ENCODE measurements around the gene KIAA1328. TPM values are rescaled to one million over a fixed set of nuclear protein-coding genes. Genes with fewer than 3 reads are reported as not detected.

Gene KIAA1328
- total RNA-seq, 1 donor: 8.7 TPM

DNA sequence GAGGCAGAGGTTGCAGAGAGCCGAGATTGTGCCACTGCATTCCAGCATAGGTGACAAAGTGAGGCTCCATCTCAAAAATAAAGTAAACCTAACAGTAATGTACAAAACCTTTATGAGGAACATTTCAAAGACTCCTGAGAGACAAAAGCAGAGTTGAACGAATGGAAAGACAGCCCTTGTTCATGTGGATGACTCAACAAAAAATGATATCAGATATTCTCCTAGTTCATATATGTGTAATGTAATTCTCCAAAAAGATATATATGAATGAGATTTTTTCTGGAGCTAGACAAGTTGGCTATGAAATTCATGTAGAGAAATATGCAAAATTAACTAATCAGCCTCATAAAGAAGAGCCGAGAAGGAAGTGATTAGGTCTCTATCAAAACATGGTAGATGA, 61.7 kb downstream of the KIAA1328 start:
- Histone ChIP-seq H3K79me2 (ENCODE audit: insufficient read depth, low read length) (no peaks in the 10 kb centered on the region), H3K27ac (ENCODE audit: low read depth, low read length) (no peak overlapping the region), H3K4me1 (ENCODE audit: insufficient read depth, low read length) (peaks cover 10% of the 10 kb centered on the region), H4K20me1 (ENCODE audit: insufficient read depth, low read length) (no peaks in the 10 kb centered on the region), H3K4me2 (ENCODE audit: insufficient read depth, low read length) (no peak overlapping the region), H3K9me3 (ENCODE audit: low read depth, low read length) (no peaks in the 10 kb centered on the region), H3K4me3 (ENCODE audit: insufficient read depth, low read length) (no peak overlapping the region), H2AFZ (ENCODE audit: low read length) (no peak overlapping the region), H3K27me3 (ENCODE audit: insufficient read depth, low read length) (no peaks in the 10 kb centered on the region), H3K36me3 (ENCODE audit: insufficient read depth, low read length) (no peaks in the 10 kb centered on the region)
- TF ChIP-seq, protein P1, sequence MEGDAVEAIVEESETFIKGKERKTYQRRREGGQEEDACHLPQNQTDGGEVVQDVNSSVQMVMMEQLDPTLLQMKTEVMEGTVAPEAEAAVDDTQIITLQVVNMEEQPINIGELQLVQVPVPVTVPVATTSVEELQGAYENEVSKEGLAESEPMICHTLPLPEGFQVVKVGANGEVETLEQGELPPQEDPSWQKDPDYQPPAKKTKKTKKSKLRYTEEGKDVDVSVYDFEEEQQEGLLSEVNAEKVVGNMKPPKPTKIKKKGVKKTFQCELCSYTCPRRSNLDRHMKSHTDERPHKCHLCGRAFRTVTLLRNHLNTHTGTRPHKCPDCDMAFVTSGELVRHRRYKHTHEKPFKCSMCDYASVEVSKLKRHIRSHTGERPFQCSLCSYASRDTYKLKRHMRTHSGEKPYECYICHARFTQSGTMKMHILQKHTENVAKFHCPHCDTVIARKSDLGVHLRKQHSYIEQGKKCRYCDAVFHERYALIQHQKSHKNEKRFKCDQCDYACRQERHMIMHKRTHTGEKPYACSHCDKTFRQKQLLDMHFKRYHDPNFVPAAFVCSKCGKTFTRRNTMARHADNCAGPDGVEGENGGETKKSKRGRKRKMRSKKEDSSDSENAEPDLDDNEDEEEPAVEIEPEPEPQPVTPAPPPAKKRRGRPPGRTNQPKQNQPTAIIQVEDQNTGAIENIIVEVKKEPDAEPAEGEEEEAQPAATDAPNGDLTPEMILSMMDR (IDR thresholded peaks at IDR 0.05; ENCODE audit: extremely low read depth, low read depth, low read length): no peak
- no peak for DNase-seq (ENCODE audit: insufficient read length, low spot score, missing footprints)

DNA sequence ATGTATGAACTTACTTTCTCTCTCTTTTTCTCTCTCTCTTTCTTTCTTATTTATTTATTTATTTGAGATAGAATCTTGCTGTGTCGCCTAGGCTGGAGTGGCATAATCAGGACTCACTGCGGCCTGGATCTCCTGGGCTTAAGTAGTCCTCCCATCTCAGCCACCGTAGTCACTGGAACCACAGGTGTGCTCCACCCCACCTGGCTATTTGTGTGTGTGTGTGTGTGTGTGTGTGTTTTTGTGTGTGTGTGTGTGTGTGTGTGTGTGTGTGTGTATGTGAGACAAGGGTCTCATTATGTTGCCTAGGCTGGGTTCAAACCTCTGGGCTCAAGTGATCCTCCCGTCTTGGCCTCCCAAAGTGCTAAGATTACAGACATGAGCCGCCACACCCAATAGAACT, 64.3 kb downstream of the KIAA1328 start:
- no peaks in the 10 kb centered on the region for H3K9me3 ChIP-seq (ENCODE audit: low read depth, low read length)
- DNase-seq (ENCODE audit: insufficient read length, low spot score, missing footprints): no peak
- peaks cover 10% of the 10 kb centered on the region for H3K4me1 ChIP-seq (ENCODE audit: insufficient read depth, low read length)
- no peaks in the 10 kb centered on the region for H4K20me1 ChIP-seq (ENCODE audit: insufficient read depth, low read length)
- H3K79me2 ChIP-seq (ENCODE audit: insufficient read depth, low read length): no peaks in the 10 kb centered on the region
- H3K27ac ChIP-seq (ENCODE audit: low read depth, low read length): no peak overlapping the region
- TF ChIP-seq, protein P1 (IDR thresholded peaks at IDR 0.05; ENCODE audit: extremely low read depth, low read depth, low read length): no peak
- no peak overlapping the region for H2AFZ ChIP-seq (ENCODE audit: low read length)
- no peak overlapping the region for H3K4me2 ChIP-seq (ENCODE audit: insufficient read depth, low read length)
- no peak overlapping the region for H3K4me3 ChIP-seq (ENCODE audit: insufficient read depth, low read length)
- no peaks in the 10 kb centered on the region for H3K27me3 ChIP-seq (ENCODE audit: insufficient read depth, low read length)
- H3K36me3 ChIP-seq (ENCODE audit: insufficient read depth, low read length): no peaks in the 10 kb centered on the region

DNA sequence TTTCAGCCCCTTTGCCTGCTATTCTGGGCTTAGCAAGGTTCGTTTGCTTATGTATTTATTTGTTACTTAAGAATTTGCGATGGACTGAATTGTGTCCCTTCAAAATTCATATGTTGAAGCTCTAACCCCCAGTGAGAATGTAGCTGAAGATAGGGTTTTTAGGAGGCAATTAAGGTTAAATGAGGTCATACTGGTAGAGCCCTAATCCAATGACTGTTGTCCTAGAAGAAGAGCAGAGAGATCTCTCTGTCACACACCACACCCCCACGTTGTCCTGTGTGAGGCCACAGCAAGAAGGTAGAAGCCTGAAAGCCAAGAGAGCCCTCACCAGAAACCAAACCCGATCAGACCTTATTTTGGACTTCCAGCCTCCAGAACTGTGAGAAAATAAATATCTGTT, 66.7 kb downstream of the KIAA1328 start:
- Histone ChIP-seq H3K36me3 (ENCODE audit: insufficient read depth, low read length) (no peaks in the 10 kb centered on the region), H3K9me3 (ENCODE audit: low read depth, low read length) (no peaks in the 10 kb centered on the region), H3K79me2 (ENCODE audit: insufficient read depth, low read length) (no peaks in the 10 kb centered on the region), H3K4me1 (ENCODE audit: insufficient read depth, low read length) (no peaks in the 10 kb centered on the region), H3K27ac (ENCODE audit: low read depth, low read length) (no peak overlapping the region), H3K27me3 (ENCODE audit: insufficient read depth, low read length) (no peaks in the 10 kb centered on the region), H3K4me2 (ENCODE audit: insufficient read depth, low read length) (no peak overlapping the region), H4K20me1 (ENCODE audit: insufficient read depth, low read length) (no peaks in the 10 kb centered on the region), H3K4me3 (ENCODE audit: insufficient read depth, low read length) (no peak overlapping the region), H2AFZ (ENCODE audit: low read length) (no peak overlapping the region)
- TF ChIP-seq, protein P1 (IDR thresholded peaks at IDR 0.05; ENCODE audit: extremely low read depth, low read depth, low read length): no peak
- no peak for DNase-seq (ENCODE audit: insufficient read length, low spot score, missing footprints)

DNA sequence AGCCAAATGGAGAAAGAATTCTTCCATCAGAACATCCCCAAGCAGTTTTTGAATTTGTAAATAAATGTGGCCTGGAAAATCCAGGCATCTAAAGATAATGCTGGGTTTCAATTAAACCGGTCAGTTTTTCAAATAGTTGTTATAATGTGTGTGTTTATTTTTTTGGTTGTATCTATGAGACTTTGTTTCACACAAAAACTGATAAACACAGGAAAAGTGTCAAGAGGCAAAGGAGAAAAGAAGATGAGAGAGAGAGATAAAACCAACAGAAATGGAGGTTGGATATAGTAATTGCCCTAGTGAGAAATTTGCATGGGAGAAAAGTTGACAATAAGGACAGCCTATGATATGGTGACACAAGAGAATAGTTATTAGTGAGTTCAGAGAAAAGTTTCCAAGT, 68.3 kb downstream of the KIAA1328 start:
- no peaks in the 10 kb centered on the region for H3K27me3 ChIP-seq (ENCODE audit: insufficient read depth, low read length)
- TF ChIP-seq, protein P1 (IDR thresholded peaks at IDR 0.05; ENCODE audit: extremely low read depth, low read depth, low read length): no peak
- H3K79me2 ChIP-seq (ENCODE audit: insufficient read depth, low read length): no peaks in the 10 kb centered on the region
- H2AFZ ChIP-seq (ENCODE audit: low read length): no peak overlapping the region
- no peaks in the 10 kb centered on the region for H3K36me3 ChIP-seq (ENCODE audit: insufficient read depth, low read length)
- DNase-seq (ENCODE audit: insufficient read length, low spot score, missing footprints): no peak
- no peaks in the 10 kb centered on the region for H4K20me1 ChIP-seq (ENCODE audit: insufficient read depth, low read length)
- H3K27ac ChIP-seq (ENCODE audit: low read depth, low read length): no peak overlapping the region
- H3K9me3 ChIP-seq (ENCODE audit: low read depth, low read length): no peaks in the 10 kb centered on the region
- H3K4me3 ChIP-seq (ENCODE audit: insufficient read depth, low read length): no peak overlapping the region
- no peak overlapping the region for H3K4me2 ChIP-seq (ENCODE audit: insufficient read depth, low read length)
- H3K4me1 ChIP-seq (ENCODE audit: insufficient read depth, low read length): peaks cover 7% of the 10 kb centered on the region

Measured in osteoblast (primary cell).